NCI-H2196 treated with DMSO at 0.1 percent for 48 hours (cell line): Measurements from ENCODE around the gene DCLRE1C.
"Not testable (repeated sequence)": the region's sequence is repeated elsewhere in the genome, so short reads cannot be mapped to it uniquely, and the experiment has no call there.

Source experiments
- DNase-seq: peaks from one replicate; lab custom pipeline; 2025; ENCODE audit not compliant: unreplicated experiment; lab: John Stamatoyannopoulos, UW

DCLRE1C gene

DNA sequence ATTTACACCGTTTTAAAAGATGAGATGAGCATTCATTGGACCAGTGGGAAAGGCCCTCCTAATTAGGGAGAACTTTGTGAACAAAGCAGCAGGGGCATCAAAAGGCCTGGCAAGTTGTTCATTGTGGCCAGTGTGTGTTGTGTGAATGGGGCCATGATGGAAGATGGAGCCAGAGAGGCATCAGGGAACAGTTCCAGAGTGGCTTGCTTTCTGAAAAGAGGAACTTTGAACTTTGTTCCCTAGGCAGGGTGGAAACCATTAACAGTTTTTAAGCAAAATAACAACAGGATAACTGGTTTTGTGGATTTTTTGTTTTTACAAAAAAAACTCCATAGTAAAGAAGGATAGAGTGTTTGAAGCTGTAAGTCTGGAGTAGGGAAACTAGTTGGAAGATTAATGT is 62.7 kb downstream of the DCLRE1C start:
- no peak for DNase-seq

DNA sequence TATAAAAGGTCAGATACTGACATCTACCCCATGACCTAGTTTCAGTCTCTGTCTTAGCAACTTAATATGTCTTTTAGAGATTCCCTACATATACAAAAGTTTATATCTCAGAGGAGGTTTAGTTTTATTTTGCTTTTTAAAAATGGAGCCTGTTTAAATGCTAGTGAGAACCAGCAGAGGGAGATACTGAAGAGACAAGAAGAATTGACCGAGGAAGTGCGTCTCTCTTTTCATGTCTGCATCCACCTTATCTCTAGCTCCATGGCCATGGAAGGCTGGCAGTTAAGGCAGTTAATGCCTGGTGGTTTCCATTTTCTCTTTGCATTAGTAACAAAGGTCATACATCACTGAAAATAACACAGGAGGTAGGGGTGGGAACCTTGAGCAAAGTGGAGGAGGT is 64.6 kb downstream of the DCLRE1C start:
- no peak for DNase-seq

DNA sequence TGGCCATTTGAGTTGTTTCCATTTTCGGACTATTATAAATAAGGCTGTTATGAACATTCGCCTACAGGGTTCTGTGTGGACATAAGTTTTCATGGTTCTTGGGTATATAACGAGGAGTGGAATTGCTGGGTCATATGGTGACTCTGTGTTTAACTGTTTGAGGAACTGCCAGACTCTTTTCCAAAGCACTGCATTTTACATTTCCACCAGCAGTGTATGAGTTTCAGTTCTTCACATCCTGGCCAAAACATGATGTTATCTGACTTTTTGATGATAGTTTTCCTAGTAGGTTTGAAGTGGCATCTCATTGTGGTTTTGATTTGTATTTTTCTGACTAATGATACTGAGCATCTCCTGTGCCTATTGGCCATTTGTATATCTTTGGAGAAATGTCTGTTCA is 69.8 kb downstream of the DCLRE1C start:
- DNase-seq = no peak

DNA sequence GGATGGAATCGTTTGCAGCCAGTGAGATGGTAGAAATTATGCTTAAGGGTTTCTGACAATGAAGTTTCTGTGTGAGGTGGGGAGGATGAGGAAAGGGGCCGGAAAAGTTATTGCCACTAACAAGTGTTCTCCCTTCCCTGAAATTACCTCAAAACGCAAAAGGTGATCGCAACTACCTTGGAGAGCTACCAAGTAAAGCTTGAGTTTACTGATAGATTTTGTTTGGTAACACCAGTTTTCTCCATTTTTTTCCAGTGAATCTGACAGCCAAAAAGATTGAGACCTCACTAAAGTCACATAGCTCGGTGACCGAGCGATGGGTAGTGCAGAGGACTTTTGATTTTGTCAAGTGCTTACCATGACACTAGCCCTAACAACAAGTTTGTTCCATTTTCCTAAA is 73.7 kb downstream of the DCLRE1C start:
- no peak for DNase-seq

DNA sequence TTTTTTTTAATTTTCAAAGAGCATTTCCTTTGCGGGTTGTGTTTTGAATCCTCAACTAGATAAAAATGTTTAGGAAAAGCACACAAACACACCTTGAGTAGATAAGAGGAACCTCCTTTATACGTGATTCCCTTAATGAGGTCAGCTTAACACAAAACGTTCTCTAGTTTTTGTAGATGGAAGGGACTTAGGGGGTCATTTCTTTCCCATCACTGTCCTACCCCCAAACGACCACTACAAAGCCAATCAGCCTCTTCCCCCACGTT is 74.0 kb downstream of the DCLRE1C start:
- DNase-seq = no peak

DNA sequence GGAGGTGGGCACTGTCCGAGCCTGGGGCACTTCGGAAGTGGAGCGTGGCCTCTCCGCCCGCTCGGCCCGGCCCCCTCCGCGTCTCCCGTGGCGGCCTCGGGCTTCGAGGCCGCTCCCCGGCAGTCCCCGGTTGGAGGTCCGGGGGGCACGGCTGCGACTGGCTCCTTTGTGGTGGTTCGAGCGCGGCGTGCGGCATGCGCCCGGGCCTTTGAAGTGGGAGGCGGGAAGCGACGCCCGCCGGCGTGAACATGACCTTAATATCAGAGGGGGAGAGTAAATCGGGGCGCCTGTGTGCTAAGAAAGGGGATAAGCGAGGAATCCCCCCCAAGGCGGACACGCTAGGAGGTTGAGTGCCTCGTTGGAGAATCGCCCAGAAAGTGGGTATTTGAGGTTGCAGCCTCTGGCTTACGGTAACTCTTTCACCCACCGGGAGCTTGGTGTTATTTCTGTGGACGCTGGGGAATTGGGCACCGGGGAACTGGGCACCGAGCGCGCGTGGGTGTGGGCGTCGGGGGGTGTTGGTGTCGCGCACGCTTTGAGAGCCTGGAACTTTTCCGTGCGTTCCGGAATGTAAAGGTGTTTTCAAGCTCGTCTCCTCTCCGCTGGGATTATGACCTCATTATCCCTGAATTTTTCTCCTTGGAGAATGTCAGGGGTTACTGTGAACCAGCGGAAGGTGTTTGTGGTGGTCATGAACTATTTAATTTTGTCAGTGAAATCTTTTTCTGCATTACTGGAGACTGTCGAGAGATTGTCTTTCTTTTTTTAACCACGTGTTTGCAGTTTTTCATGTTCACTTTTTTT is 74.6 kb downstream of the DCLRE1C start:
- DNase-seq = no peak

DNA sequence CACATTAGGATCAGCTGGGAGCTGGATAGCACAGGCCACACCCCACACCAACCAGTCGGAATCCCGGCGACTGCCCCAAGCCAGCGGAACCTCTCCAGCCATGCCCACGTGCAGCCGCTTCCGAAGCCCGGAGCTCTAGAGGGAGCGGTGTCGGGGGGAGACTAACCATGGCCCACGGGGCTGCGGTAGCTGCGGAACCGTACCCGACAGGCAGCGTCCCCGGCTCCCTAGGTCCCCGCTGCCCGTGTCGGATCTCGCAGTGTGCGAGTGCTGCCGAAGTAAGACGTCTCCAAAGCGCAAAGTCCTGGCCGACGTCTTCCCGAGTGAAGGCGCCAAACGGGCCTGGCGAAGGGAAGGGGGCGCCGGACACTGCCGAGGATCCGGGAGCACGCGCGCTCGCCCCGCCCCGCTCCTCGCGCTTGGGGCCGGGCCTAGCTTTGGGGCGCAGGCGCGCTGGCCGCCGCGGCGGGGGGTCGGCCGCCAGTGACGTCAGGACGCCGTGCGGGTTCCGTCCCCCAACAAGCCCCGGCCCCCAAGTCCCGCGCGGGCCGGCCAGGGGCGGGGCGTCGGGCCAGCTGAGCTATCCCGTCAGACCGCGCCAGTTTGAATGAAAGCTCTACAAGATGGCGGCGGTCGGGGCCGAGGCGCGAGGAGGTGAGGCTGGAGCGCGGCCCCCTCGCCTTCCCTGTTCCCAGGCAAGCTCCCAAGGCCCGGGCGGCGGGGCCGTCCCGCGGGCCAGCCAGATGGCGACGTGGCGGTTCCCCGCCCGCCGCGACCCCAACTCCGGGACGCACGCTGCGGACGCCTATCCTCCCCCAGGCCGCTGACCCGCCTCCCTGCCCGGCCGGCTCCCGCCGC is 75.4 kb downstream of the DCLRE1C start, which contains the start of gene SUV39H2:
Gene SUV39H2, plus strand, starts transcription at position 601 of the 858 bp plus-strand sequence. Its CDS starts 23 bp downstream, at position 624.
- peak; percentile 61 for DNase-seq

DNA sequence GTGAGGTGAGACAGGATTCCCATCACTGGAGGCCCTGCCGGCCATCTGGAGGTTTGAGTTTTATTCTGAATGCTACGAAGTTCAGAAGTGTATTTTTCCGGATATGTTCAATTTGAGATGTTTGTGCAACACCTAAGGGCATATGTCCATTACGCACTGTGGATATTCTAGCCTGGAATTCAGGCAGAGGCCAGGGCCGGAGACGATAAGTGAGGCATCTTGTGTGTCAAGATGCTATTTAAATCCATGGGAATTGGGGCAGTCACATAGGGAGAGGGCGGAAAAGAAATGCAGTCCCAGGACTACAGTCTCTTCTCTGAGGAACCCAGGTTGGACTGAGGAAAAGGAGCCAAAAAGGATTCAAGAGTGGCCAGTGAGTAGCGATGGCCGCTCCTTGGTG is 77.1 kb downstream of the DCLRE1C start:
- no peak for DNase-seq

DNA sequence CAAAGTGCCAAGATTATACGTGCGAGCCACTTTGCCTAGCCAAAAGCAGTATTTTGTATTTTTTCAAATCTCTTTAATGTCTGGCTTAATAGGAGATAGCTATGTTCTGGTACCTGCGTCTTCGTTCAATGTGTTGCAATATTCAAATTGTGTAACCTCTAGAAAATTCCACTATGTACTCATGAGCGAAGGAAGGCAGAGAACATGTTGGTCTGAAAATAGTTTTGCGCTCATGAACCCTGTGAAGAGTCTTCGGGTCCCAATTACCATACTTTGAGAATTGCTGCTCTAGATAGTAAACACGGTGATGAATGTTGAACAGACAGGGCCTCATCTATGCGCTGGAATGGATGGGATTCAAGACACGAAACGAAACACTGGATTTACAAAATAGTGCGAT is 78.0 kb downstream of the DCLRE1C start:
- no peak for DNase-seq

DNA sequence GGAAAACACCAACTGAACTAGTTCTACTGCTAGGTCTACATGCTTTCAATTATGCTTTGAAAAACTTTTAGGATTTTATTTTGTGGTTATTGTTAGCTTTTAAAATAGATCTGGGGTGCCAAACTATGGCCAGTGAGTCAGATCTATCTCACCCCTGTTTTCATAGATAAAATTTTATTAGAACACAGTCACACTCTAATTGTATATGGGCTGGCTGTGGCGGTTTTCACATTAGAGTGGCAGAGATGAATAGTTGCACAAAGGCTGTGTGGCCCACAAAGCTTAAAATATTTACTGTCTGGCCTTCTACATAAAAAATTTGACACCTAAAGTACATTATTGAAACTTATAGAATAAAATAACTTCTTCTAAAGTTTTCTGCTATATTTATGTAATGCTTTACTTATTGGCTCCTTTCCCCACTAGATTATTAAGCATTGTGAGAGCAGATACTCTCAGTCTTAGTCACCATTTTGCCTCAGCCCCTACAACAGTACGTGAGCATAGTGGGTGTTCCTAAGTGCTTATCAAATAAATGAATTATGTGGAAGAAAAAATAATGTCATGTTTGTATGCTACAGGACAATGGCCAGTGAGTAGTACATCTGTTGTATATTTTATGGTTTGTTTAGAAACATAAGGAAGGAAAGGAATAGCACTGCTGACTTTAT is 80.7 kb downstream of the DCLRE1C start:
- no peak for DNase-seq

DNA sequence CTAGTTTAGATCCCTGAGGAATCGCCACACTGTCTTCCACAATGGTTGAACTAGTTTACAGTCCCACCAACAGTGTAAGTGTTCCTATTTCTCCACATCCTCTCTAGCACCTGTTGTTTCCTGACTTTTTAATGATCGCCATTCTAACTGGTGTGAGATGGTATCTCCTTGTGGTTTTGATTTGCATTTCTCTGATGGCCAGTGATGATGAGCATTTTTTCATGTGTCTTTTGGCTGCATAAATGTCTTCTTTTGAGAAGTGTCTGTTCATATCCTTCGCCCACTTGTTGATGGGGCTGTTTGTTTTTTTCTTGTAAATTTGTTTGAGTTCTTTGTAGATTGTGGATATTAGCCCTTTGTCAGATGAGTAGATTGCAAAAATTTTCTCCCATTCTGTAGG is 89.0 kb downstream of the DCLRE1C start:
- DNase-seq = not testable (repeated sequence)

DNA sequence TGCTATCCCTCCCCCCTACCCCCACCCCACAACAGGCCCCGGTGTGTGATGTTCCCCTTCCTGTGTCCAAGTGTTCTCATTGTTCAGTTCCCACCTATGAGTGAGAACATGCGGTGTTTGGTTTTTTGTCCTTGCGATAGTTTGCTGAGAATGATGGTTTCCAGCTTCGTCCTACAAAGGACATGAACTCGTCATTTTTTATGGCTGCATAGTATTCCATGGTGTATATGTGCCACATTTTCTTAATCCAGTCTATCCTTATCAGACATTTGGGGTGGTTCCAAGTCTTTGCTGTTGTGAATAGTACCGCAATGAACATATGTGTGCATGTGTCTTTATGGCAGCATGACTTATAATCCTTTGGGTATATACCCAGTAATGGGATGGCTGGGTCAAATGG is 89.4 kb downstream of the DCLRE1C start:
- not testable (repeated sequence) for DNase-seq

DNA sequence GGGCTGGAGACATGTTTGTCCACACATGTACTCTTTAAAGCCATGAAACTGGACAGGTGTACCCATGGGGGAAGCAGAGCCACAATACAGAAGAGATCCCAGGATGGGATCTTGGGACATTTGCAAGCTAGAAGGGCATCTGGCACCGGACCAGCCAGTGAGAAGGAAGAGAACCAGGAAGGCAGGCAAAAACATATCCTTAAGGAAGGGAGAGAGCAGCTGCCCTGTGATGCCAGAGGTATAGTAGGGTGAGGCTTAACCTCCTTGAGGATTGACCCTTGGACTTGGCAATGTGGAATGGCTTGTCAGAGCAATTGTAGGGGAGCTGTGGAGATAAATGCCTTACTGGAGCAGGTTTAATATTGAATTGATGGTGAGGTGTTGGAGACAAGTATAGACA is 93.1 kb downstream of the DCLRE1C start:
- DNase-seq = no peak

DNA sequence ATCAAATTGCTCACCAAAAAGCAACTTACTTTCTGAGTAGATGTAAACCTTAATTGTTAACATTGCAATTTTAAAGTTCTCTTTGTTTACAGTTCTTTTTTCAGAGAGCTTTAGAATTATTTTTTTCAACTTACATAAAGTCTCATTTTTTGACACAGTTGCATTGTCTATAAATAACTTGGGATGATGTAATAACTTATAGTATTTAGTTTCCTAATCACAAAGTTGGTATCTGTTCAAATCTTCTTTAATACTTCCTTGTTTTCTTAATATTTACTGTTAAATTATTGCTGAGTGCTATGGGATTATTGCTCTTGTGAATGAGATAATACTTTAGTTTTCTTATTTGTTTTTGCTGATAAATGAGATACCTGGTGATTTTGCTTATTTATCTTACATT is 94.1 kb downstream of the DCLRE1C start:
- DNase-seq = no peak

DNA sequence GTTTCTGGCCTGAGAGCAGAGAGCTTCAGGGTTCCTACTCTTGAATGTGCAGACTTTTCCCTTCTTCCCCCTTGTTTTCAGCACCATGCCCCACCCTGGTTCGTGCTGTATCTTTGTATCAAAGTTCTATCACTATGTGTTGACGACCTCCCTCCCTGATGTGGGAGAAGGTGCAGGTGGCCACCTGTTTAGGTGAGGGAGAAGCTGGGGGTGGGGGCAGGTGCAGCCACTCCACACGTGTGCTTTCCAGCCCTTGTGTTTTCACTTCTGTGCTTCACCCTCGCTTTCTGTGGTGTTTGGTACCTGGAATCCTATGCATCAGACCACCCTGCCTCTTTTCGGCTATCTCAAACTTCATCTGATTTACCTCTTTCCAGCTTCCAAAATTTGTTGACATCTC is 94.9 kb downstream of the DCLRE1C start:
- DNase-seq = no peak

DNA sequence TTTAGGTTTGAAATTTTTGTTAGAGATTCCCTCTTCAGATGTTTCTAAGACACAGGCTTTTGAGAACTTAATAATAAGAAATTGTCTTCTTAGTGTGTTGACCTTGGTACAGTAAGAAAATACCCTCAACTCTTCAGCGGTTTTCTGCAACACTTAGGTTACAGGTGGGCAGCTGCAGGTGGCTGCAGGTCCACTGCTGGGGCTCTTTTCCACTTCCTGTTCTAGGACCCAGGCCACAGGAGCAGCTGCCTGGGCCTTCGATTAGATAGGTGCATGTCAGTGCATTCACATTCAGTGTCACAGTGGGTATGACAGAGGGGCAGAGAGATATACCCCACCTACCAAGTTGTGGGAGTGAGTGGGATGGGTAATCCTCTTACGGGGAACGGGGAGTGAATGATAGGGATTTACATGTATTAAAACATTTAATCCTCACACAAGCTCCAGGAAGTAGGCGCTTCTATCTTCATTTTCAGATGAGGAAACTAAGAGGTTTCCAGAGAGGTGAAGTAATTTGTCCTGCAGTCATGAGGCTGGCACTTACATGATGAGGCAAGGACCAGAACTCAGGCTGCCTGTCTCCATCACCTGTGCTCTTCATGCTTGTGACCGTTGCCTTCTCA is 95.4 kb downstream of the DCLRE1C start:
- DNase-seq = no peak

DNA sequence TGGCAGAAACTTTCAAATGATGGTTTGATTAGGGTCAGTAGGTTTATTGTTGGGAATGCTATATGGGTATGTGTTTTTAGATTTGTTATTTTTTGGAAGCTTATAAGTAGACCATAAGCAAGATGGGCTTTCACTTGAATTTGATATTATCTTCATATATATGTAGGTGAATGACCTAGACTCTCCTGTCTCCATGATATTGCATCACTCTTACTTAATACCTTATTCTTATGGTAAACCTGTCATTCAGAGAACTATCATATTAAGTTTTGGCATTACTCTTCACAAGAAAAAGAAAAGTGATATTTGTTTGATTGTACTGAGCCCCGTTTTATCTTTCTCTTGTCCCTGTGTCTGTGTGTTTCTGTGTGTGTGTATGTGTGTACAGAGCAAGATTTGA is 98.4 kb downstream of the DCLRE1C start:
- no peak for DNase-seq

DNA sequence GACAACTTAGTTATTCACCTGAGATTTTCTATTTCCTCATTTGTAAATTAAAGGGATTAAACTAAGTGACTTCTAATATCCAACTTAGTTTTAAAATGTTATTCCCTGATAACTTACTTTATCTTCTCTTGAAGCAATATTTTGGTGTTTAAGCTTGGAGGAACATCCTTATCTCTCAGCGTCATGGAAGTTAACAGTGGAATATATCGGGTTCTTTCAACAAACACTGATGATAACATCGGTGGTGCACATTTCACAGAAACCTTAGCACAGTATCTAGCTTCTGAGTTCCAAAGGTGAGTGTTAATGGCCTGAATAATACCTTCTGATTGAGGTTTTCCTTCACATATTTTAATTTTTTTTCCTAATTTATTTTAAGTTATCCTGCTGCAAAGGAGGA is 101.7 kb downstream of the DCLRE1C start:
- DNase-seq = no peak
